ENCODE measurements around the gene ACSM6. TPM values are rescaled to one million over a fixed set of nuclear protein-coding genes. Genes with fewer than 3 reads are reported as not detected.

ACSM6 gene
- total and polyA plus RNA-seq, 8 donors, result 0.13 to 7.5 (median 0.68) TPM; not detected in 3

- Histone ChIP-seq H3K36me3 (peaks cover 23 to 94% (median 73%) of the 10 kb centered on the region in 4 donors), H3K27ac (no peak overlapping the region), H3K27me3 (no peaks in the 10 kb centered on the region), H3K4me1 (peaks cover 6 to 13% (median 9%) of the 10 kb centered on the region in 4 donors), H3K9me3 (no peaks in the 10 kb centered on the region), H3K4me3 (no peak overlapping the region)
- TF ChIP-seq POLR2AphosphoS5 (IDR thresholded peaks at IDR 0.05), result no peak
- peak in 5 of 7 experiments; percentile 16 to 57 (median 27) for TF ChIP-seq CTCF (IDR thresholded peaks at IDR 0.05)
- intact Hi-C loops (cut with DNase I; ENCODE audit: low total_unique reads), result no loop called here
- 76 to 82% (median 80%) methylated on average over 8 of the region's 8 CpGs for WGBS, 5 donors
- peak; percentile 61 to 82 for DNase-seq
Measured at GRCh38 chr10:95242581-95243317, 48.7 kb downstream of the ACSM6 start.

GRCh38 chr10:95243318-95243617 is 49.2 kb downstream of the ACSM6 start:
- H3K4me3 ChIP-seq, result no peak overlapping the region
- H3K9me3 ChIP-seq, result no peaks in the 10 kb centered on the region
- 56 to 64% (median 57%) methylated on average over 3 of the region's 3 CpGs for WGBS, 5 donors
- peaks cover 21 to 89% (median 68%) of the 10 kb centered on the region in 4 donors for H3K36me3 ChIP-seq
- H3K27ac ChIP-seq, result no peak overlapping the region
- peaks cover 6 to 18% (median 10%) of the 10 kb centered on the region in 4 donors for H3K4me1 ChIP-seq
- H3K27me3 ChIP-seq, result no peaks in the 10 kb centered on the region
- TF ChIP-seq EP300 (IDR thresholded peaks at IDR 0.05), result no peak
- no peak for TF ChIP-seq POLR2A (IDR thresholded peaks at IDR 0.05)
- no peak for TF ChIP-seq CTCF (IDR thresholded peaks at IDR 0.05)
- TF ChIP-seq POLR2AphosphoS5 (IDR thresholded peaks at IDR 0.05), result no peak
- intact Hi-C loops (cut with DNase I; ENCODE audit: low total_unique reads), result no loop called here
- no peak for DNase-seq

GRCh38 chr10:95244152-95244551 is 50.1 kb downstream of the ACSM6 start:
- DNase-seq, result no peak
- H3K27ac ChIP-seq, result no peak overlapping the region
- no peak overlapping the region for H3K4me3 ChIP-seq
- H3K4me1 ChIP-seq, result peaks cover 7 to 24% (median 11%) of the 10 kb centered on the region in 4 donors
- H3K9me3 ChIP-seq, result no peaks in the 10 kb centered on the region
- intact Hi-C loops (cut with DNase I; ENCODE audit: low total_unique reads), result no loop called here
- no peak for TF ChIP-seq POLR2AphosphoS5 (IDR thresholded peaks at IDR 0.05)
- TF ChIP-seq POLR2A (IDR thresholded peaks at IDR 0.05), result no peak
- no peak for TF ChIP-seq CTCF (IDR thresholded peaks at IDR 0.05)
- TF ChIP-seq EP300 (IDR thresholded peaks at IDR 0.05), result no peak
- H3K36me3 ChIP-seq, result peaks cover 22 to 87% (median 65%) of the 10 kb centered on the region in 4 donors
- no peaks in the 10 kb centered on the region for H3K27me3 ChIP-seq
- WGBS, 5 donors, result 45 to 70% (median 52%) methylated on average over 2 of the region's 2 CpGs

GRCh38 chr10:95245425-95246055 is 51.5 kb downstream of the ACSM6 start:
- 70 to 76% (median 72%) methylated on average over 6 of the region's 6 CpGs for WGBS, 5 donors
- Histone ChIP-seq H3K27me3 (no peaks in the 10 kb centered on the region), H3K27ac (no peak overlapping the region), H3K4me3 (no peak overlapping the region), H3K4me1 (peaks cover 7 to 28% (median 14%) of the 10 kb centered on the region in 4 donors), H3K9me3 (no peaks in the 10 kb centered on the region), H3K36me3 (peaks cover 22 to 79% (median 58%) of the 10 kb centered on the region in 4 donors)
- TF ChIP-seq POLR2AphosphoS5 (IDR thresholded peaks at IDR 0.05) (no peak), CTCF (IDR thresholded peaks at IDR 0.05) (no peak), POLR2A (IDR thresholded peaks at IDR 0.05) (no peak), EP300 (IDR thresholded peaks at IDR 0.05) (no peak)
- no peak for DNase-seq
- intact Hi-C loops (cut with DNase I; ENCODE audit: low total_unique reads), result loop anchor here (5.0 kb wide), 1 partner anchor 117 kb away; no protein-coding TSS in a partner anchor

All from stomach (tissue), 9 donors.